ENCODE measurements around the gene SSBP3. TPM values are rescaled to one million over a fixed set of nuclear protein-coding genes. Genes with fewer than 3 reads are reported as not detected.

The SSBP3 gene
- total RNA-seq, 1 experiment from 2014 or later = 115 TPM

DNA sequence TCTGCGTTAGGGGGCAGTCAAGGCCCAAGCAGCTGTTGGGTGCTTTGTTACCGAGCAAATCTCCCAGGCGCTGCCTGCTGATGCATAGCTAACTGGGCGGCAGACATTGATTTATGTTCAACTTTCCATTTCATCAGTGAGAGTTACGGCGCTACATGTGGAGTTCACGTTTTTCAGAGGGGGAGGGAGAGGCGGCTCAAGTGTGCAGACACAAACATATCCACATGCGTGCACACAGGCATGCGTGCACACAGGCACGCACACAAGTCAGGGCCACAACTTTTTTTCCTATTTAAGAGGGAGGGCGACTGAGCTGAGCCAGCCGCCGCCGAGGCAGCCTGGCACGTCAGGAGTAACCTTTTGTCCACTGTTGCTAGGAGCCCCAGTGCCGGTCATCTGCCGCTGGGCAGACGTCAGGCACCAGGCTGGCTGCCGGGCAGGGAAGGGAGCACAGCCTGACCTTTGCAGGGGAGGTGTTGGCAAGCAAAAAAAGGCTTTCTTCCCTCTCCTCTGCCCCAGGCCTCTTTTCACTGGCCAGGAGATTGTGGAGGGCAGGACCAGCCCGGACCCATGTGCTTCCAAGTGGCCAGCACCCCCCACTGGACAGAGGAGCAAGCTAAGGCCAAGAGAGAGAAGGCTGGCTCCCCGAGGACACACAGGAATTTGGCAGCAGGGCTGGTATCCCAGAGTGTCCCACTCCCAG is 133.0 kb downstream of the SSBP3 start:
- Mint-ChIP-seq H3K4me1 (peaks cover 49% of the 10 kb centered on the region), H3K36me3 (peaks cover 6% of the 10 kb centered on the region), H3K9me3 (no peaks in the 10 kb centered on the region), H3K27ac (peak overlapping the region; percentile 75), H3K4me3 (no peak overlapping the region), H3K27me3 (ENCODE audit: low read depth) (no peaks in the 10 kb centered on the region)
- 0 out of 2 replicates have a peak, but pooled peaks have one; percentile 76 for TF ChIP-seq ZNF416 (CRISPR knock-in tag; IDR thresholded peaks at IDR 0.05)
- TF ChIP-seq, protein P1, sequence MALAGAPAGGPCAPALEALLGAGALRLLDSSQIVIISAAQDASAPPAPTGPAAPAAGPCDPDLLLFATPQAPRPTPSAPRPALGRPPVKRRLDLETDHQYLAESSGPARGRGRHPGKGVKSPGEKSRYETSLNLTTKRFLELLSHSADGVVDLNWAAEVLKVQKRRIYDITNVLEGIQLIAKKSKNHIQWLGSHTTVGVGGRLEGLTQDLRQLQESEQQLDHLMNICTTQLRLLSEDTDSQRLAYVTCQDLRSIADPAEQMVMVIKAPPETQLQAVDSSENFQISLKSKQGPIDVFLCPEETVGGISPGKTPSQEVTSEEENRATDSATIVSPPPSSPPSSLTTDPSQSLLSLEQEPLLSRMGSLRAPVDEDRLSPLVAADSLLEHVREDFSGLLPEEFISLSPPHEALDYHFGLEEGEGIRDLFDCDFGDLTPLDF (CRISPR knock-in tag; IDR thresholded peaks at IDR 0.05) = no peak
- peak; percentile 81 for TF ChIP-seq ZNF121 (CRISPR knock-in tag; IDR thresholded peaks at IDR 0.05)
- peak; percentile 67 for ATAC-seq
- CTCF ChIA-PET = interaction anchor here (0.6 to 7.4 kb wide), 28 partner anchors 9 to 519 kb away, joined by 3 to 59 read pairs (median 4); partner anchors contain the start of gene SSBP3
- peak; percentile 52 for DNase-seq (ENCODE audit: low spot score)
- POLR2A ChIA-PET = interaction anchor here (1.7 kb wide), 1 partner anchor 37 kb away, joined by 5 read pairs; no protein-coding TSS in a partner anchor

DNA sequence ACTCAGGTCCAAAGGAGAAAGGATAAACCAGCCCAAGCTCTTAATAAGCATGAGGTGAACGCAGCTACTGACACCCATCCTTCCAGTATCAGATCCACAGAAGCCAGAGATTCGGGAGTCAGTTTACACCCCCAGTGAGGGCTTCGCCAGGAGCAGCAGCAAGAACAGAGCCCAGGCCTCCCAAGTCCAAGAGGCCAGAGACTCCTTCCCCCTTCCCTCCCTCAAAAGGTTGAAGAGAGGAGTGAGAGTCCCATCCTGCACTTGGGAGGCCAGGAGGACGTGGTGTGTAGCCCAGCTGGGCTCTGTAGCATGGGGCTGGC is 133.5 kb downstream of the SSBP3 start:
- DNase-seq (ENCODE audit: low spot score) = no peak
- peaks cover 6% of the 10 kb centered on the region for H3K36me3 Mint-ChIP-seq
- H3K4me3 Mint-ChIP-seq = no peak overlapping the region
- ChIA-PET POLR2A (no interaction called here), CTCF (interaction anchor here (0.8 to 7.4 kb wide), 23 partner anchors 12 to 227 kb away, joined by 3 to 59 read pairs (median 4); partner anchors contain the start of gene SSBP3)
- H3K27ac Mint-ChIP-seq = peak overlapping the region; percentile 75
- no peaks in the 10 kb centered on the region for H3K9me3 Mint-ChIP-seq
- TF ChIP-seq ZMAT4 (CRISPR knock-in tag; IDR thresholded peaks at IDR 0.05) (no peak), ESRRA (CRISPR knock-in tag; IDR thresholded peaks at IDR 0.05; ENCODE audit: borderline replicate concordance) (no peak), OVOL2 (CRISPR knock-in tag; IDR thresholded peaks at IDR 0.05; ENCODE audit: borderline replicate concordance) (no peak), ZNF416 (CRISPR knock-in tag; IDR thresholded peaks at IDR 0.05) (no peak; the same call in 1 of the 2 replicates), TP53 (CRISPR knock-in tag; IDR thresholded peaks at IDR 0.05) (no peak), TEAD1 (CRISPR knock-in tag; IDR thresholded peaks at IDR 0.05) (no peak), SMAD3 (CRISPR knock-in tag; IDR thresholded peaks at IDR 0.05; ENCODE audit: borderline replicate concordance) (no peak), SP1 (CRISPR knock-in tag; conservative IDR thresholded peaks at IDR 0.05) (no peak), ZNF423 (CRISPR knock-in tag; IDR thresholded peaks at IDR 0.05) (no peak), ERG (CRISPR knock-in tag; IDR thresholded peaks at IDR 0.05) (no peak), ATF1 (CRISPR knock-in tag; IDR thresholded peaks at IDR 0.05) (no peak), AFF4 (CRISPR knock-in tag; IDR thresholded peaks at IDR 0.05; ENCODE audit: borderline replicate concordance) (no peak), NFATC4 (CRISPR knock-in tag; IDR thresholded peaks at IDR 0.05) (no peak)
- TF ChIP-seq, protein P2, sequence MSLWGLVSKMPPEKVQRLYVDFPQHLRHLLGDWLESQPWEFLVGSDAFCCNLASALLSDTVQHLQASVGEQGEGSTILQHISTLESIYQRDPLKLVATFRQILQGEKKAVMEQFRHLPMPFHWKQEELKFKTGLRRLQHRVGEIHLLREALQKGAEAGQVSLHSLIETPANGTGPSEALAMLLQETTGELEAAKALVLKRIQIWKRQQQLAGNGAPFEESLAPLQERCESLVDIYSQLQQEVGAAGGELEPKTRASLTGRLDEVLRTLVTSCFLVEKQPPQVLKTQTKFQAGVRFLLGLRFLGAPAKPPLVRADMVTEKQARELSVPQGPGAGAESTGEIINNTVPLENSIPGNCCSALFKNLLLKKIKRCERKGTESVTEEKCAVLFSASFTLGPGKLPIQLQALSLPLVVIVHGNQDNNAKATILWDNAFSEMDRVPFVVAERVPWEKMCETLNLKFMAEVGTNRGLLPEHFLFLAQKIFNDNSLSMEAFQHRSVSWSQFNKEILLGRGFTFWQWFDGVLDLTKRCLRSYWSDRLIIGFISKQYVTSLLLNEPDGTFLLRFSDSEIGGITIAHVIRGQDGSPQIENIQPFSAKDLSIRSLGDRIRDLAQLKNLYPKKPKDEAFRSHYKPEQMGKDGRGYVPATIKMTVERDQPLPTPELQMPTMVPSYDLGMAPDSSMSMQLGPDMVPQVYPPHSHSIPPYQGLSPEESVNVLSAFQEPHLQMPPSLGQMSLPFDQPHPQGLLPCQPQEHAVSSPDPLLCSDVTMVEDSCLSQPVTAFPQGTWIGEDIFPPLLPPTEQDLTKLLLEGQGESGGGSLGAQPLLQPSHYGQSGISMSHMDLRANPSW (CRISPR knock-in tag; conservative IDR thresholded peaks at IDR 0.05; ENCODE audit: low read depth) = no peak
- TF ChIP-seq, protein P1 (CRISPR knock-in tag; IDR thresholded peaks at IDR 0.05) = no peak
- H3K27me3 Mint-ChIP-seq (ENCODE audit: low read depth) = no peaks in the 10 kb centered on the region
- peaks cover 49% of the 10 kb centered on the region for H3K4me1 Mint-ChIP-seq
- ATAC-seq = no peak

Measured in WTC11 (cell line).